Measurements from ENCODE around the gene AGAP1.

DNA sequence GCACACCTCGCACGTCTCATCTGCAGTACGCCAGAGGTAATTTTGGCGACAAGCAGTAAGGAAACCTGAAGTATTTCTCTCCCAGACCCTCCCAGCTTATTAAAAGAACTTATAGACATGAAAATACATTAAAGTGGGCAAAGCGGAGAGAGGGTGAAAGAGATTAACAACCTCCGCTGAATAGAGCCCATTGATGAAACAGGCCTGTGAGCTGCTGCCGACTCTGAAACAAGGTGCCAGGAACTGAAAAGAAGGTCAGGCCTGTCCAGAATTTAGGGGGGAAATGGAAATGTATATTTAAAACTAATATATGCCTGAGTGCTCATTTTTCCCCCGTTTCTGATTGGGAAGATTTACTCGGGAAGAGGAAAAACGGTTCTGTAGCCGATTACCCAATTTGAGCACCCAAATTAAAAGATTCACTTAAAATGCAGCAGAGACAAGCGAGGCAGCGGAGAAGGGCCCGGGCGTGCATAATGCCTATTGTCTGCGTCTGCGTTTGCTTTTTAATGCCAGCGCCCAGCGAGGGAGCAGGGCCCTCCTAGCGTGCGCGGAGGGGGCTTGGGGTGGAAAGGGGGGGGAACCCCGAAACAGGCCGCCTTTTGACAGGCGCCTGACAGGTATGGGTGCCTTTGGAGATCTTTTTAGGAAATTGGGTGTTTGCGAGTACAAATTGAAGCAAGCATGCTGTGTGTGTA, 358.1 kb downstream of the AGAP1 start:
- TF ChIP-seq, protein P1, sequence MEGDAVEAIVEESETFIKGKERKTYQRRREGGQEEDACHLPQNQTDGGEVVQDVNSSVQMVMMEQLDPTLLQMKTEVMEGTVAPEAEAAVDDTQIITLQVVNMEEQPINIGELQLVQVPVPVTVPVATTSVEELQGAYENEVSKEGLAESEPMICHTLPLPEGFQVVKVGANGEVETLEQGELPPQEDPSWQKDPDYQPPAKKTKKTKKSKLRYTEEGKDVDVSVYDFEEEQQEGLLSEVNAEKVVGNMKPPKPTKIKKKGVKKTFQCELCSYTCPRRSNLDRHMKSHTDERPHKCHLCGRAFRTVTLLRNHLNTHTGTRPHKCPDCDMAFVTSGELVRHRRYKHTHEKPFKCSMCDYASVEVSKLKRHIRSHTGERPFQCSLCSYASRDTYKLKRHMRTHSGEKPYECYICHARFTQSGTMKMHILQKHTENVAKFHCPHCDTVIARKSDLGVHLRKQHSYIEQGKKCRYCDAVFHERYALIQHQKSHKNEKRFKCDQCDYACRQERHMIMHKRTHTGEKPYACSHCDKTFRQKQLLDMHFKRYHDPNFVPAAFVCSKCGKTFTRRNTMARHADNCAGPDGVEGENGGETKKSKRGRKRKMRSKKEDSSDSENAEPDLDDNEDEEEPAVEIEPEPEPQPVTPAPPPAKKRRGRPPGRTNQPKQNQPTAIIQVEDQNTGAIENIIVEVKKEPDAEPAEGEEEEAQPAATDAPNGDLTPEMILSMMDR (IDR thresholded peaks at IDR 0.05) = no peak
- TF ChIP-seq POLR2A (IDR thresholded peaks at IDR 0.05) = no peak

All from right lobe of liver (tissue), 4 donors.